Trophoblast cell (in vitro differentiated cells and primary cell): ENCODE data around the gene KTN1.

Experiments used
- DNase-seq, 2 donors: peaks; one replicate each; pipeline ENCODE4 v3.0.0-alpha.2; 2016
- H2AFZ ChIP-seq: 2 replicates; pipeline ENCODE4 v1.6.1; 2013; ENCODE audit warnings: low read length, moderate library complexity, mild to moderate bottlenecking; ENCODE audit not compliant: insufficient read depth, poor library complexity
- H2AK5ac ChIP-seq: 2 replicates; pipeline ENCODE4 v1.6.1; 2013; ENCODE audit warnings: mild to moderate bottlenecking, low read length
- H2BK120ac ChIP-seq: 2 replicates; pipeline ENCODE4 v1.6.1; 2013; ENCODE audit warnings: low read length, mild to moderate bottlenecking, moderate library complexity; ENCODE audit not compliant: insufficient read depth, poor library complexity
- H2BK12ac ChIP-seq: 2 replicates; pipeline ENCODE4 v1.6.1; 2013; ENCODE audit warnings: mild to moderate bottlenecking, low read length, moderate library complexity
- H2BK5ac ChIP-seq: 2 replicates; pipeline ENCODE4 v1.6.1; 2013; ENCODE audit warnings: low read length, low read depth, moderate library complexity, mild to moderate bottlenecking; ENCODE audit not compliant: poor library complexity
- H3K14ac ChIP-seq: 2 replicates; pipeline ENCODE4 v1.6.1; 2013; ENCODE audit warnings: mild to moderate bottlenecking, low read length
- H3K18ac ChIP-seq: 2 replicates; pipeline ENCODE4 v1.6.1; 2013; ENCODE audit warnings: mild to moderate bottlenecking, low read length
- H3K23ac ChIP-seq: 2 replicates; pipeline ENCODE4 v1.6.1; 2013; ENCODE audit warnings: low read length
- H3K27ac ChIP-seq: 2 replicates; pipeline ENCODE4 v1.5.1; 2013; ENCODE audit warnings: low read depth, mild to moderate bottlenecking, inconsistent platforms, low read length, moderate library complexity
- H3K27me3 ChIP-seq: 2 replicates; pipeline ENCODE4 v1.6.1; 2013; ENCODE audit warnings: inconsistent platforms, mild to moderate bottlenecking, low read length, moderate library complexity; ENCODE audit not compliant: insufficient read depth
- H3K36me3 ChIP-seq, 2 experiments: 1 replicate in 1 of 2; 2 replicates in 1 of 2; pipeline ENCODE4 v1.6.1; 2013; ENCODE audit warnings: low read length in 2 of 2, mild to moderate bottlenecking in 2 of 2, moderate library complexity in 1 of 2; ENCODE audit not compliant: insufficient read depth in 2 of 2, control insufficient read depth in 1 of 2
- H3K4ac ChIP-seq: 2 replicates; pipeline ENCODE4 v1.6.1; 2013; ENCODE audit warnings: low read depth, mild to moderate bottlenecking, low read length, moderate library complexity
- H3K4me1 ChIP-seq, 2 experiments: 1 replicate in 1 of 2; 2 replicates in 1 of 2; pipeline ENCODE4 v1.6.1; 2013; ENCODE audit warnings: low read length in 2 of 2, mild to moderate bottlenecking in 2 of 2, moderate library complexity in 1 of 2; ENCODE audit not compliant: insufficient read depth in 2 of 2, control insufficient read depth in 1 of 2
- H3K4me2 ChIP-seq: 2 replicates; pipeline ENCODE4 v1.6.1; 2013; ENCODE audit warnings: inconsistent platforms, mild to moderate bottlenecking, low read length, moderate library complexity
- H3K4me3 ChIP-seq: 2 replicates; pipeline ENCODE4 v1.5.1; 2013; ENCODE audit warnings: mild to moderate bottlenecking, low read depth, low read length, inconsistent platforms
- H3K79me1 ChIP-seq: one replicate; pipeline ENCODE4 v1.6.1; 2013; ENCODE audit warnings: low read length
- H3K79me2 ChIP-seq: 2 replicates; pipeline ENCODE4 v1.6.1; 2013; ENCODE audit warnings: low read length, mild to moderate bottlenecking; ENCODE audit not compliant: control insufficient read depth, insufficient read depth, poor library complexity
- H3K9ac ChIP-seq: 2 replicates; pipeline ENCODE4 v1.6.1; 2013; ENCODE audit warnings: mild to moderate bottlenecking, low read length
- H3K9me3 ChIP-seq: 2 replicates; pipeline ENCODE4 v1.6.1; 2013; ENCODE audit warnings: low read depth, mild to moderate bottlenecking, control low read depth, inconsistent platforms, low read length; ENCODE audit not compliant: insufficient read depth
- H4K12ac ChIP-seq: 2 replicates; pipeline ENCODE4 v1.6.1; 2013; ENCODE audit warnings: low read depth, mild to moderate bottlenecking, low read length, moderate library complexity
- H4K8ac ChIP-seq: 2 replicates; pipeline ENCODE4 v1.6.1; 2013; ENCODE audit warnings: low read depth, mild to moderate bottlenecking, low read length, moderate library complexity
- H4K91ac ChIP-seq: one replicate; pipeline ENCODE4 v1.6.1; 2013; ENCODE audit warnings: low read depth, mild to moderate bottlenecking, low read length, moderate library complexity
- WGBS: extraction: QIAGEN DNeasy Blood & Tissue Kit; methylation state at CpG from one replicate; pipeline ENCODE4 v1.1.7; 2013; ENCODE audit warnings: missing lambda C conversion rate; ENCODE audit not compliant: insufficient read length, insufficient coverage; ENCODE audit errors: extremely low coverage; 5-methylcytosine and 5-hydroxymethylcytosine counted together

Gene KTN1

GRCh38 chr14:55722054-55722453, 142.0 kb downstream of the KTN1 start:
- Histone ChIP-seq H3K9me3 (no peaks in the 10 kb centered on the region), H3K4me1 (no peaks in the 10 kb centered on the region), H3K14ac (no peak overlapping the region), H4K91ac (no peak overlapping the region), H2BK120ac (peak overlapping the region; percentile 1), H3K79me2 (no peaks in the 10 kb centered on the region), H2AK5ac (no peak overlapping the region), H3K79me1 (no peaks in the 10 kb centered on the region), H3K4ac (no peak overlapping the region), H3K23ac (no peak overlapping the region), H3K9ac (no peak overlapping the region), H3K4me3 (no peak overlapping the region), H3K18ac (no peak overlapping the region), H3K36me3 (no peaks in the 10 kb centered on the region), H4K12ac (no peak overlapping the region), H3K27ac (no peak overlapping the region), H4K8ac (no peak overlapping the region), H2BK12ac (no peak overlapping the region), H2AFZ (no peak overlapping the region), H3K27me3 (no peaks in the 10 kb centered on the region), H2BK5ac (no peak overlapping the region), H3K4me2 (no peak overlapping the region)
- no CpG with 5 or more reads among the region's 5 CpGs for WGBS
- no peak for DNase-seq

DNA sequence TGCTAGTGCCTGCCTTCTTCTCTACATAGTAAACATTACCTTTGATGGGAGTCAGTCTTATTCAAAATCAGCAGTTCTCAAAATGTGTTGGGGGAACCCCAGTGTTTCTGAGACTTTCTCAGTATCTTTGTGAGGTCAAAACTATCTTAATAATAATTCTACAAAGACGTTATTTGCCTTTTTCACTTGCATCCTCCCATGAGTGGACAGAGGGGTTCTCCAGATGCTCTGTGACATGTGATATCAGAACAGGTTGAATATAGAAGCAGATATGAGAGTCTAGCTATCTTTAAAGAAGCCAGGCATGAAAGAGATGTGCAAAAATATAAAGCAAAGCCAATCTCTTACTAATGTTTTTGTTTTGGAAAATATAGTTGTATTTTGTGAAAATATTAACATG, 144.7 kb downstream of the KTN1 start:
- no peaks in the 10 kb centered on the region for H3K9me3 ChIP-seq
- H2AFZ ChIP-seq, result no peak overlapping the region
- H4K91ac ChIP-seq, result no peak overlapping the region
- no peak overlapping the region for H4K12ac ChIP-seq
- no peak overlapping the region for H4K8ac ChIP-seq
- H3K79me2 ChIP-seq, result no peaks in the 10 kb centered on the region
- no peak overlapping the region for H3K23ac ChIP-seq
- H3K27me3 ChIP-seq, result no peaks in the 10 kb centered on the region
- no peak for DNase-seq
- no peak overlapping the region for H3K27ac ChIP-seq
- no peak overlapping the region for H3K18ac ChIP-seq
- no peaks in the 10 kb centered on the region for H3K4me1 ChIP-seq
- no CpG with 5 or more reads among the region's 1 CpG for WGBS
- no peak overlapping the region for H3K4me2 ChIP-seq
- H3K14ac ChIP-seq, result no peak overlapping the region
- H2BK120ac ChIP-seq, result no peak overlapping the region
- H2AK5ac ChIP-seq, result no peak overlapping the region
- no peak overlapping the region for H3K4ac ChIP-seq
- no peaks in the 10 kb centered on the region for H3K36me3 ChIP-seq
- H3K79me1 ChIP-seq, result no peaks in the 10 kb centered on the region
- H2BK12ac ChIP-seq, result no peak overlapping the region
- no peak overlapping the region for H2BK5ac ChIP-seq
- H3K4me3 ChIP-seq, result no peak overlapping the region
- no peak overlapping the region for H3K9ac ChIP-seq

DNA sequence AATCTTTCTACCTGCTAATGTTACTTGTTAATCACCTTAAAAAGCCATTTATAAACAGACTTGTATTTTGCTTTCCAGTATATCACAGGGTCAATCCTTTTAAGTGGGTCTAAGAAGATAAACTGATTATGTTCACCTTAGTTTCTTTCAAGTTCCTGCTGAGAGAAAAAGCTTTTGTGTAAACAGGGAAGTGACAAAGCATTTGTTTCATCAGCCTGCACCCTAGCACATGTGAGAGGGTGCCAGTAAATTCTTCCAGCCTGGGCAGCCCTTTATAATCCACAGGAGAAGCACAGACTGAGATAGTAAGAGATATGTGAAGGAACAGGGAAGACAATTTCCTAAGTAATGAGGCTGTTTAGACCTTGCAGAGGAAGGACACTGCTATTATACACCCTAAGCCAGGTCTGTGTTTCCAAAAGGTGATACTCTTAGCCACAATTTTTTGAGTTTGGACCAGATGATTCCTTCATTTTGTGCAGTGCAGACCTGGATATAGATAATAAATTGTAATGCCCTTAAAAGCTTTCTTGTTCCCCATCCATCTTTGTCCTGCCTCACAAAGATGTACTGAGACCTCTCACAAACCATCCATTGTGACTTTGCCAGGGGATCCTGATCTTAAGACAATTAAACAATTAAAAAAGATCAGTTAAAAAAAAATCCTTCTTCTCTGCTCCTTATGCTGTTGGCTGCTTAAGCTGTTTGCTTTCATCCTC, 150.7 kb downstream of the KTN1 start:
- H4K91ac ChIP-seq, result no peak overlapping the region
- H2BK120ac ChIP-seq, result no peak overlapping the region
- H3K23ac ChIP-seq, result no peak overlapping the region
- H4K12ac ChIP-seq, result no peak overlapping the region
- no peaks in the 10 kb centered on the region for H3K27me3 ChIP-seq
- H2AK5ac ChIP-seq, result no peak overlapping the region
- H3K79me1 ChIP-seq, result no peaks in the 10 kb centered on the region
- no peak overlapping the region for H3K4me2 ChIP-seq
- H3K36me3 ChIP-seq, result no peaks in the 10 kb centered on the region
- H3K9ac ChIP-seq, result no peak overlapping the region
- H3K9me3 ChIP-seq, result no peaks in the 10 kb centered on the region
- no peak overlapping the region for H3K27ac ChIP-seq
- H3K14ac ChIP-seq, result no peak overlapping the region
- no peaks in the 10 kb centered on the region for H3K79me2 ChIP-seq
- no peak overlapping the region for H4K8ac ChIP-seq
- H2BK5ac ChIP-seq, result no peak overlapping the region
- no peaks in the 10 kb centered on the region for H3K4me1 ChIP-seq
- H3K4me3 ChIP-seq, result no peak overlapping the region
- no peak overlapping the region for H3K4ac ChIP-seq
- DNase-seq, result no peak
- no peak overlapping the region for H2BK12ac ChIP-seq
- H2AFZ ChIP-seq, result no peak overlapping the region
- no peak overlapping the region for H3K18ac ChIP-seq

DNA sequence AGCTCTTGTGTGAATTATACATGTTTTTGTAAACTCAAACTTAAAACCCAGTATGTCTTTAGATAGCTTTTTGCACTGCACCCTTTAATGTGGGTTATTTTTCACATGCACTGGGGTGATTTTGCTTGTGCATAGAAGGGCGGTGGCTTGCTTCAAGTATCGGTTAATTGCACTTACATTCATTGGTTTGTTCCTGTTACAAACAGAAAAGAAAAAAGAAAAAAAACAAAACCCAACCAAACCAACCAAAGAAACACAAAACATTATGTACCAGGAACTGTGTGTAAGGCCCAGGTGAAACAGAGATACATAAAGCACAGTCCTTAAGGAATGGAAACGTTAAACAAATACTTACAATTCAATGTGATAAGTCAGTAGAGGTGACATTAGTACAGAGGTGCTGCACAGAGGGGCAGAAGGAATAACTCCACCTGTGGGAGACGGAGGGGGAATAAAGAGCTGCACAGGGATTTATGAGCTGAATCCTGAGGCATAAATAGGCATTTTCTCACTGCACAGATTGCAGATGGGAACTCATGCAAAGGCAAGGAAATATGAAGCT, 151.4 kb downstream of the KTN1 start:
- Histone ChIP-seq H3K79me1 (no peaks in the 10 kb centered on the region), H2BK12ac (no peak overlapping the region), H3K9me3 (no peaks in the 10 kb centered on the region), H2AFZ (no peak overlapping the region), H3K4me3 (no peak overlapping the region), H4K12ac (no peak overlapping the region), H4K91ac (no peak overlapping the region), H2BK120ac (no peak overlapping the region), H3K18ac (no peak overlapping the region), H3K36me3 (no peaks in the 10 kb centered on the region), H4K8ac (no peak overlapping the region), H3K4me2 (no peak overlapping the region), H3K9ac (no peak overlapping the region), H3K14ac (no peak overlapping the region), H3K4me1 (no peaks in the 10 kb centered on the region), H2BK5ac (no peak overlapping the region), H3K23ac (no peak overlapping the region), H3K79me2 (no peaks in the 10 kb centered on the region), H3K27ac (no peak overlapping the region), H3K27me3 (no peaks in the 10 kb centered on the region), H2AK5ac (no peak overlapping the region), H3K4ac (no peak overlapping the region)
- no CpG with 5 or more reads among the region's 4 CpGs for WGBS
- no peak for DNase-seq
